Neural cell (in vitro differentiated cells): Measurements from ENCODE around the gene VAMP8. TPM values are rescaled to one million over a fixed set of nuclear protein-coding genes. Genes with fewer than 3 reads are reported as not detected.

ENCODE experiments used
- H2AFZ ChIP-seq: fragments of 200-600, 300-800 bp; sonication (generic), shearing (Covaris generic); 2 replicates; pipeline ENCODE4 v1.6.0; 2014; ENCODE audit warnings: low read depth, mild to moderate bottlenecking, antibody characterized with exemption, low read length, moderate library complexity
- H3F3A ChIP-seq: fragments of 200-600 bp; shearing (Covaris generic); 2 replicates; pipeline ENCODE4 v1.6.1; 2016; ENCODE audit warnings: mild to moderate bottlenecking, moderate library complexity, mixed read lengths, antibody characterized with exemption, low read length; ENCODE audit not compliant: insufficient read depth, poor library complexity, severe bottlenecking
- H3K27ac ChIP-seq: fragments of 200-600, 300-800 bp; sonication (generic), shearing (Covaris generic); 2 replicates; pipeline ENCODE4 v1.5.1; 2014; ENCODE audit warnings: mild to moderate bottlenecking, low read length, moderate library complexity
- H3K27me3 ChIP-seq: fragments of 300-800, 200-600 bp; sonication (generic), shearing (Covaris generic); 2 replicates; pipeline ENCODE4 v1.6.0; 2014; ENCODE audit warnings: mild to moderate bottlenecking, low read depth, low read length, moderate library complexity; ENCODE audit not compliant: insufficient read depth
- H3K36me3 ChIP-seq: fragments of 300-800, 200-600 bp; sonication (generic), shearing (Covaris generic); 2 replicates; pipeline ENCODE4 v1.5.1; 2014; ENCODE audit warnings: mild to moderate bottlenecking, antibody characterized with exemption, low read length, moderate library complexity; ENCODE audit not compliant: insufficient read depth
- H3K4me2 ChIP-seq: fragments of 300-800, 200-600 bp; sonication (generic), shearing (Covaris generic); 2 replicates; pipeline ENCODE4 v1.6.0; 2014; ENCODE audit warnings: mild to moderate bottlenecking, low read length
- H3K4me3 ChIP-seq: fragments of 300-800, 200-600 bp; sonication (generic), shearing (Covaris generic); 2 replicates; pipeline ENCODE4 v1.5.1; 2014; ENCODE audit warnings: mild to moderate bottlenecking, low read length, moderate library complexity
- H3K79me2 ChIP-seq: fragments of 200-600 bp; shearing (Covaris generic); replicated peaks from 2 replicates; pipeline ENCODE4 v1.6.0; 2014; ENCODE audit warnings: mild to moderate bottlenecking, low read length, moderate library complexity; ENCODE audit not compliant: insufficient read depth
- H3K9ac ChIP-seq: fragments of 300-800, 200-600 bp; sonication (generic), shearing (Covaris generic); 2 replicates; pipeline ENCODE4 v1.6.1; 2016; ENCODE audit warnings: mild to moderate bottlenecking, low read length, mixed read lengths
- H3K9me2 ChIP-seq: fragments of 200-600 bp; shearing (Covaris generic); 2 replicates; pipeline ENCODE4 v1.6.1; 2016; ENCODE audit warnings: mild to moderate bottlenecking, low read length, mixed read lengths; ENCODE audit not compliant: insufficient read depth
- H3K9me3 ChIP-seq: fragments of 200-600, 300-800 bp; sonication (generic), shearing (Covaris generic); 2 replicates; pipeline ENCODE4 v1.6.1; 2016; ENCODE audit warnings: mild to moderate bottlenecking, mixed run types, low read length, moderate library complexity, mixed read lengths
- H4K20me1 ChIP-seq: fragments of 200-600 bp; shearing (Covaris generic); 2 replicates; pipeline ENCODE4 v1.6.1; 2016; ENCODE audit warnings: mild to moderate bottlenecking, mixed run types; ENCODE audit not compliant: insufficient read depth
- CTCF ChIP-seq: fragments of 450-650 bp; IDR thresholded peaks from 2 replicates; pipeline ENCODE4 v1.5.1; 2014; ENCODE audit warnings: antibody characterized with exemption, mild to moderate bottlenecking, moderate library complexity; ENCODE audit not compliant: poor library complexity, severe bottlenecking
- EP300 ChIP-seq: fragments of 450-650 bp; conservative IDR thresholded peaks from 2 replicates; pipeline ENCODE4 v1.6.1; 2014; ENCODE audit warnings: antibody characterized with exemption, mild to moderate bottlenecking, moderate library complexity; ENCODE audit not compliant: poor library complexity, severe bottlenecking
- EZH2 ChIP-seq: fragments of 200-600, 300-800 bp; shearing (Covaris generic), sonication (generic); IDR thresholded peaks from 2 replicates; pipeline ENCODE4 v1.6.1; 2014; ENCODE audit warnings: antibody characterized with exemption, low read length, borderline replicate concordance, mild to moderate bottlenecking; ENCODE audit not compliant: insufficient read depth, poor library complexity, severe bottlenecking
- MXI1 ChIP-seq: fragments of 450-650 bp; conservative IDR thresholded peaks from 2 replicates; pipeline ENCODE4 v1.6.1; 2014; ENCODE audit warnings: antibody characterized with exemption, mild to moderate bottlenecking; ENCODE audit not compliant: poor library complexity, severe bottlenecking
- POLR2AphosphoS5 ChIP-seq: IDR thresholded peaks from 2 replicates; pipeline ENCODE4 v1.6.1; 2012
- RAD21 ChIP-seq: fragments of 450-650 bp; conservative IDR thresholded peaks from 2 replicates; pipeline ENCODE4 v1.6.1; 2014; ENCODE audit warnings: antibody characterized with exemption, mild to moderate bottlenecking, moderate library complexity
- SMC3 ChIP-seq: fragments of 450-650 bp; conservative IDR thresholded peaks from 2 replicates; pipeline ENCODE4 v1.6.1; 2014; ENCODE audit warnings: antibody characterized with exemption, mild to moderate bottlenecking, moderate library complexity; ENCODE audit not compliant: poor library complexity
- TAF1 ChIP-seq: IDR thresholded peaks from 2 replicates; pipeline ENCODE4 v1.6.1; 2012; ENCODE audit warnings: low read depth
- polyA plus RNA-seq: library from polyadenylated mRNA; depleted of rRNA; stranded (reverse); fragments of >200 nt; gene quantifications from 2 replicates; pipeline ENCODE4 v1.2.3, GENCODE V29; 2014
- TF ChIP-seq, protein P1 (sequence below): IDR thresholded peaks from 2 replicates; pipeline ENCODE4 v1.6.1; 2012; ENCODE audit warnings: borderline replicate concordance

VAMP8 gene
- polyA plus RNA-seq, 1 donor from 2014 or later, result not detected

GRCh38 chr2:85528355-85528754, 49.0 kb upstream of the VAMP8 start:
- no peak overlapping the region for H3K27ac ChIP-seq
- H3K4me2 ChIP-seq, result no peak overlapping the region
- H3K9ac ChIP-seq, result no peak overlapping the region
- TF ChIP-seq CTCF (no peak), TAF1 (no peak), EZH2 (no peak), EP300 (no peak), POLR2AphosphoS5 (no peak), MXI1 (no peak), RAD21 (no peak), SMC3 (no peak)
- TF ChIP-seq, protein P1, sequence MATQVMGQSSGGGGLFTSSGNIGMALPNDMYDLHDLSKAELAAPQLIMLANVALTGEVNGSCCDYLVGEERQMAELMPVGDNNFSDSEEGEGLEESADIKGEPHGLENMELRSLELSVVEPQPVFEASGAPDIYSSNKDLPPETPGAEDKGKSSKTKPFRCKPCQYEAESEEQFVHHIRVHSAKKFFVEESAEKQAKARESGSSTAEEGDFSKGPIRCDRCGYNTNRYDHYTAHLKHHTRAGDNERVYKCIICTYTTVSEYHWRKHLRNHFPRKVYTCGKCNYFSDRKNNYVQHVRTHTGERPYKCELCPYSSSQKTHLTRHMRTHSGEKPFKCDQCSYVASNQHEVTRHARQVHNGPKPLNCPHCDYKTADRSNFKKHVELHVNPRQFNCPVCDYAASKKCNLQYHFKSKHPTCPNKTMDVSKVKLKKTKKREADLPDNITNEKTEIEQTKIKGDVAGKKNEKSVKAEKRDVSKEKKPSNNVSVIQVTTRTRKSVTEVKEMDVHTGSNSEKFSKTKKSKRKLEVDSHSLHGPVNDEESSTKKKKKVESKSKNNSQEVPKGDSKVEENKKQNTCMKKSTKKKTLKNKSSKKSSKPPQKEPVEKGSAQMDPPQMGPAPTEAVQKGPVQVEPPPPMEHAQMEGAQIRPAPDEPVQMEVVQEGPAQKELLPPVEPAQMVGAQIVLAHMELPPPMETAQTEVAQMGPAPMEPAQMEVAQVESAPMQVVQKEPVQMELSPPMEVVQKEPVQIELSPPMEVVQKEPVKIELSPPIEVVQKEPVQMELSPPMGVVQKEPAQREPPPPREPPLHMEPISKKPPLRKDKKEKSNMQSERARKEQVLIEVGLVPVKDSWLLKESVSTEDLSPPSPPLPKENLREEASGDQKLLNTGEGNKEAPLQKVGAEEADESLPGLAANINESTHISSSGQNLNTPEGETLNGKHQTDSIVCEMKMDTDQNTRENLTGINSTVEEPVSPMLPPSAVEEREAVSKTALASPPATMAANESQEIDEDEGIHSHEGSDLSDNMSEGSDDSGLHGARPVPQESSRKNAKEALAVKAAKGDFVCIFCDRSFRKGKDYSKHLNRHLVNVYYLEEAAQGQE, result no peak
- H3K4me3 ChIP-seq, result no peak overlapping the region
- no peaks in the 10 kb centered on the region for H3K79me2 ChIP-seq
- H4K20me1 ChIP-seq, result no peaks in the 10 kb centered on the region
- no peaks in the 10 kb centered on the region for H3K36me3 ChIP-seq
- no peak overlapping the region for H2AFZ ChIP-seq
- no peaks in the 10 kb centered on the region for H3K9me2 ChIP-seq
- H3F3A ChIP-seq, result no peaks in the 10 kb centered on the region
- no peaks in the 10 kb centered on the region for H3K9me3 ChIP-seq
- H3K27me3 ChIP-seq, result no peaks in the 10 kb centered on the region

GRCh38 chr2:85529809-85530208, 47.6 kb upstream of the VAMP8 start:
- H3F3A ChIP-seq, result no peaks in the 10 kb centered on the region
- H3K9ac ChIP-seq, result no peak overlapping the region
- no peaks in the 10 kb centered on the region for H3K27me3 ChIP-seq
- no peaks in the 10 kb centered on the region for H3K9me2 ChIP-seq
- H3K79me2 ChIP-seq, result no peaks in the 10 kb centered on the region
- no peak overlapping the region for H3K4me2 ChIP-seq
- H3K27ac ChIP-seq, result no peak overlapping the region
- TF ChIP-seq, protein P1, result no peak
- TF ChIP-seq CTCF (no peak), RAD21 (no peak), TAF1 (no peak), SMC3 (no peak), EZH2 (no peak), MXI1 (no peak), EP300 (no peak), POLR2AphosphoS5 (no peak)
- no peaks in the 10 kb centered on the region for H3K36me3 ChIP-seq
- no peak overlapping the region for H3K4me3 ChIP-seq
- H3K9me3 ChIP-seq, result no peaks in the 10 kb centered on the region
- no peaks in the 10 kb centered on the region for H4K20me1 ChIP-seq
- no peak overlapping the region for H2AFZ ChIP-seq
